GM23248 (cell line): ENCODE measurements around the gene NOS1AP. TPM values are rescaled to one million over a fixed set of nuclear protein-coding genes. Genes with fewer than 3 reads are reported as not detected.
"Not testable (repeated sequence)": the region's sequence is repeated elsewhere in the genome, so short reads cannot be mapped to it uniquely, and the experiment has no call there.

Source experiments
- DNase-seq: peaks from one replicate; pipeline ENCODE4 v3.0.0-alpha.2; 2015
- H2AFZ ChIP-seq: fragments of 200-600 bp; sonication (generic); 2 replicates; pipeline ENCODE4 v1.6.1; 2016; ENCODE audit warnings: antibody characterized with exemption
- H3F3A ChIP-seq: fragments of 200-600 bp; sonication (generic); 2 replicates; pipeline ENCODE4 v1.6.1; 2016; ENCODE audit warnings: mild to moderate bottlenecking, antibody characterized with exemption, mixed run types; ENCODE audit not compliant: insufficient read depth
- H3K27ac ChIP-seq: fragments of 200-600 bp; sonication (generic); 2 replicates; pipeline ENCODE4 v1.5.1; 2016; ENCODE audit warnings: mild to moderate bottlenecking
- H3K27me3 ChIP-seq: fragments of 200-600 bp; sonication (generic); replicated peaks from 2 replicates; pipeline ENCODE4 v1.6.1; 2016; ENCODE audit warnings: mild to moderate bottlenecking; ENCODE audit not compliant: insufficient read depth
- H3K36me3 ChIP-seq: fragments of 200-600 bp; sonication (generic); 2 replicates; pipeline ENCODE4 v1.6.1; 2016; ENCODE audit warnings: low read depth, mild to moderate bottlenecking
- H3K4me1 ChIP-seq: fragments of 200-600 bp; sonication (generic); 2 replicates; pipeline ENCODE4 v1.6.1; 2016; ENCODE audit warnings: mild to moderate bottlenecking; ENCODE audit not compliant: insufficient read depth
- H3K4me2 ChIP-seq: fragments of 200-600 bp; sonication (generic); one replicate; pipeline ENCODE4 v1.6.1; 2016; ENCODE audit warnings: mild to moderate bottlenecking; ENCODE audit not compliant: unreplicated experiment
- H3K4me3 ChIP-seq: fragments of 200-600 bp; sonication (generic); 2 replicates; pipeline ENCODE4 v1.5.1; 2016; ENCODE audit warnings: mild to moderate bottlenecking
- H3K79me2 ChIP-seq: fragments of 200-600 bp; sonication (generic); 2 replicates; pipeline ENCODE4 v1.6.1; 2016; ENCODE audit warnings: mild to moderate bottlenecking; ENCODE audit not compliant: insufficient read depth
- H3K9ac ChIP-seq: fragments of 200-600 bp; sonication (generic); 2 replicates; pipeline ENCODE4 v1.6.1; 2016; ENCODE audit warnings: mild to moderate bottlenecking
- H3K9me2 ChIP-seq: fragments of 200-600 bp; sonication (generic); 2 replicates; pipeline ENCODE4 v1.6.1; 2016; ENCODE audit warnings: mixed run types, mild to moderate bottlenecking, moderate library complexity; ENCODE audit not compliant: insufficient read depth
- H3K9me3 ChIP-seq: fragments of 200-600 bp; sonication (generic); one replicate; pipeline ENCODE4 v1.6.1; 2017; ENCODE audit warnings: low read depth
- H4K20me1 ChIP-seq: fragments of 200-600 bp; sonication (generic); 2 replicates; pipeline ENCODE4 v1.6.0; 2016; ENCODE audit not compliant: insufficient read depth
- EZH2 ChIP-seq: fragments of 200-600 bp; sonication (generic); IDR thresholded peaks from 2 replicates; pipeline ENCODE4 v1.6.1; 2018; ENCODE audit warnings: antibody characterized with exemption, mild to moderate bottlenecking; ENCODE audit not compliant: insufficient read depth, poor library complexity, severe bottlenecking
- EZH2phosphoT487 ChIP-seq: fragments of 200-600 bp; sonication (generic); IDR thresholded peaks from 2 replicates; pipeline ENCODE4 v1.6.1; 2018; ENCODE audit warnings: antibody characterized with exemption, moderate library complexity, mild to moderate bottlenecking, low read depth; ENCODE audit not compliant: insufficient read depth
- WGBS, 2 experiments: methylation state at CpG; one replicate each; pipeline ENCODE4 v1.1.6; 2015 to 2017; ENCODE audit warnings: low lambda C conversion rate in 2 of 2, low coverage in 1 of 2; ENCODE audit errors: missing lambda C conversion rate in 2 of 2; 5-methylcytosine and 5-hydroxymethylcytosine counted together
- in situ Hi-C: fragments of 300-500 bp; cut with MboI; formaldehyde crosslinking; loops from 2 replicates; pipeline ENCODE4 v1.15.0; 2020
- polyA plus RNA-seq: library from polyadenylated mRNA; unstranded; fragments of >200 nt; fragmentation: Nextera tagmentation; extraction: Ambion mirVana; gene quantifications from 2 replicates; pipeline ENCODE4 v1.2.1, GENCODE V29; 2016
- total RNA-seq: library from RNA; depleted of rRNA; stranded (reverse); fragments of >200 nt; shearing (Covaris generic); gene quantifications from 2 replicates; pipeline ENCODE4 v1.2.3, GENCODE V29; 2014

NOS1AP gene
- total and polyA plus RNA-seq, 2 experiments from 2014 or later = 0.18 TPM; not detected in 1

- H3K9ac ChIP-seq = no peak overlapping the region
- H4K20me1 ChIP-seq = no peaks in the 10 kb centered on the region
- no peak overlapping the region for H2AFZ ChIP-seq
- H3K4me2 ChIP-seq = no peak overlapping the region
- no peaks in the 10 kb centered on the region for H3F3A ChIP-seq
- H3K27ac ChIP-seq = no peak overlapping the region
- H3K9me2 ChIP-seq = no peaks in the 10 kb centered on the region
- no peaks in the 10 kb centered on the region for H3K36me3 ChIP-seq
- no peaks in the 10 kb centered on the region for H3K79me2 ChIP-seq
- H3K27me3 ChIP-seq = peaks cover 14% of the 10 kb centered on the region
- in situ Hi-C loops = no loop called here
- WGBS, 2 experiments = 56 to 61% methylated on average over 2 of the region's 2 CpGs
- DNase-seq = no peak
- no peak overlapping the region for H3K4me3 ChIP-seq
- TF ChIP-seq EZH2 (no peak), EZH2phosphoT487 (no peak)
- H3K4me1 ChIP-seq = no peaks in the 10 kb centered on the region
- H3K9me3 ChIP-seq = no peaks in the 10 kb centered on the region
Observed at GRCh38 chr1:162065016-162065415, 4.5 kb upstream of the NOS1AP start.

GRCh38 chr1:162066836-162067235, 2.7 kb upstream of the NOS1AP start:
- H3K9me2 ChIP-seq, DNase-seq, H3K27ac ChIP-seq, H3K4me1 ChIP-seq, H3K9me3 ChIP-seq, H3F3A ChIP-seq, H2AFZ ChIP-seq, H3K36me3 ChIP-seq, in situ Hi-C loops, H3K9ac ChIP-seq, H4K20me1 ChIP-seq, H3K4me2 ChIP-seq, H3K79me2 ChIP-seq, H3K4me3 ChIP-seq: not testable (repeated sequence)
- peaks cover 31% of the 10 kb centered on the region for H3K27me3 ChIP-seq
- WGBS, 2 experiments = 61 to 66% methylated on average over 4 of the region's 4 CpGs

GRCh38 chr1:162067466-162067865, 2.0 kb upstream of the NOS1AP start:
- Histone ChIP-seq H4K20me1 (no peaks in the 10 kb centered on the region), H3K9ac (no peak overlapping the region), H3K27me3 (peaks cover 31% of the 10 kb centered on the region), H3K79me2 (no peaks in the 10 kb centered on the region), H2AFZ (no peak overlapping the region), H3K4me2 (no peak overlapping the region), H3K9me2 (no peaks in the 10 kb centered on the region), H3K4me3 (no peak overlapping the region), H3K36me3 (no peaks in the 10 kb centered on the region), H3F3A (no peaks in the 10 kb centered on the region), H3K27ac (no peak overlapping the region), H3K9me3 (no peaks in the 10 kb centered on the region), H3K4me1 (no peaks in the 10 kb centered on the region)
- in situ Hi-C loops = no loop called here
- TF ChIP-seq EZH2 = no peak
- no peak for TF ChIP-seq EZH2phosphoT487
- DNase-seq = no peak
- 43 to 77% methylated on average over 1 of the region's 1 CpG for WGBS, 2 experiments

- Histone ChIP-seq H2AFZ (no peak overlapping the region), H3K9me3 (no peaks in the 10 kb centered on the region), H3K4me1 (no peaks in the 10 kb centered on the region), H3K27me3 (peaks cover 31% of the 10 kb centered on the region), H3F3A (no peaks in the 10 kb centered on the region), H3K9me2 (no peaks in the 10 kb centered on the region), H4K20me1 (no peaks in the 10 kb centered on the region), H3K36me3 (no peaks in the 10 kb centered on the region), H3K27ac (no peak overlapping the region), H3K9ac (no peak overlapping the region), H3K4me3 (no peak overlapping the region), H3K4me2 (no peak overlapping the region), H3K79me2 (no peaks in the 10 kb centered on the region)
- 77 to 78% methylated on average over 4 of the region's 4 CpGs for WGBS, 2 experiments
- in situ Hi-C loops = no loop called here
- no peak for DNase-seq
- TF ChIP-seq EZH2 = no peak
- no peak for TF ChIP-seq EZH2phosphoT487
Observed at GRCh38 chr1:162068301-162068700, 1.2 kb upstream of the NOS1AP start.

GRCh38 chr1:162070094-162070748, 730 bp downstream of the NOS1AP start:
- Histone ChIP-seq H3K27me3 (peaks cover 31% of the 10 kb centered on the region), H3K4me1 (no peaks in the 10 kb centered on the region), H3K9ac (peak overlapping the region; percentile 38)

More at GRCh38 chr1:162070094-162070748, 730 bp downstream of the NOS1AP start:
- TF ChIP-seq EZH2 (peak; percentile 41), EZH2phosphoT487 (no peak)
- no peaks in the 10 kb centered on the region for H3K9me3 ChIP-seq
- peak overlapping the region; percentile 83 for H3K4me3 ChIP-seq
- peak overlapping the region; percentile 87 for H2AFZ ChIP-seq
- no peaks in the 10 kb centered on the region for H4K20me1 ChIP-seq
- peak overlapping the region; percentile 84 for H3K4me2 ChIP-seq
- H3K79me2 ChIP-seq = no peaks in the 10 kb centered on the region
- H3K36me3 ChIP-seq = no peaks in the 10 kb centered on the region
- in situ Hi-C loops = no loop called here
- no peaks in the 10 kb centered on the region for H3K9me2 ChIP-seq
- 4 to 5% methylated on average over 24 to 28 of the region's 29 CpGs for WGBS, 2 experiments
- H3K27ac ChIP-seq = no peak overlapping the region
- DNase-seq = peak; percentile 10
- H3F3A ChIP-seq = no peaks in the 10 kb centered on the region
